Smooth muscle cell (in vitro differentiated cells): ENCODE data around the gene GGACT. TPM values are rescaled to one million over a fixed set of nuclear protein-coding genes. Genes with fewer than 3 reads are reported as not detected.

ENCODE experiments used
- DNase-seq: peaks from one replicate; lab custom pipeline; 2025; ENCODE audit not compliant: unreplicated experiment; lab: John Stamatoyannopoulos, UW
- H2AFZ ChIP-seq: fragments of 200-600 bp; sonication (generic); 2 replicates; pipeline ENCODE4 v1.6.0; 2016; ENCODE audit warnings: antibody characterized with exemption, low read depth, mild to moderate bottlenecking
- H3F3A ChIP-seq: fragments of 200-600 bp; sonication (generic); 2 replicates; pipeline ENCODE4 v1.6.0; 2017; ENCODE audit warnings: antibody characterized with exemption, low read depth
- H3K27ac ChIP-seq: fragments of 200-600 bp; sonication (generic); 2 replicates; pipeline ENCODE4 v1.5.1; 2016; ENCODE audit warnings: low read depth, mild to moderate bottlenecking
- H3K27me3 ChIP-seq: fragments of 200-600 bp; sonication (generic); 2 replicates; pipeline ENCODE4 v1.6.1; 2016; ENCODE audit warnings: low read depth, mild to moderate bottlenecking
- H3K36me3 ChIP-seq: fragments of 200-600 bp; sonication (generic); 2 replicates; pipeline ENCODE4 v1.5.1; 2016; ENCODE audit warnings: low read depth
- H3K4me1 ChIP-seq: fragments of 200-600 bp; sonication (generic); 2 replicates; pipeline ENCODE4 v1.5.1; 2016; ENCODE audit warnings: low read depth
- H3K4me2 ChIP-seq: fragments of 200-600 bp; sonication (generic); 2 replicates; pipeline ENCODE4 v1.6.0; 2016; ENCODE audit warnings: mild to moderate bottlenecking
- H3K4me3 ChIP-seq: fragments of 200-600 bp; sonication (generic); 2 replicates; pipeline ENCODE4 v1.5.1; 2016; ENCODE audit warnings: mild to moderate bottlenecking
- H3K79me2 ChIP-seq: fragments of 200-600 bp; sonication (generic); 2 replicates; pipeline ENCODE4 v1.6.0; 2016; ENCODE audit warnings: low read depth, mild to moderate bottlenecking
- H3K9ac ChIP-seq: fragments of 200-600 bp; sonication (generic); 2 replicates; pipeline ENCODE4 v1.6.0; 2016; ENCODE audit warnings: low read depth
- H3K9me3 ChIP-seq: fragments of 200-600 bp; sonication (generic); replicated peaks from 2 replicates; pipeline ENCODE4 v1.5.1; 2016; ENCODE audit warnings: low read depth
- H4K20me1 ChIP-seq: fragments of 200-600 bp; sonication (generic); 2 replicates; pipeline ENCODE4 v1.6.0; 2016; ENCODE audit warnings: low read depth
- WGBS: methylation state at CpG from one replicate; pipeline ENCODE4 v1.1.7; 2016; ENCODE audit warnings: low lambda C conversion rate; 5-methylcytosine and 5-hydroxymethylcytosine counted together
- polyA plus RNA-seq: library from polyadenylated mRNA; unstranded; fragments of >200 nt; fragmentation: Nextera tagmentation; extraction: Ambion mirVana; gene quantifications from 2 replicates; pipeline ENCODE4 v1.2.1, GENCODE V29; 2016
- total RNA-seq: library from RNA; depleted of rRNA; stranded (reverse); fragments of >200 nt; gene quantifications from 2 replicates; pipeline ENCODE4 v1.2.3, GENCODE V29; 2014
- TF ChIP-seq, protein P1 (sequence below): fragments of 200-600 bp; sonication (generic); IDR thresholded peaks from 2 replicates; pipeline ENCODE4 v1.5.1; 2017; ENCODE audit warnings: borderline replicate concordance, mild to moderate bottlenecking, antibody characterized with exemption; ENCODE audit not compliant: insufficient read depth, poor library complexity, severe bottlenecking

Gene GGACT
- total and polyA plus RNA-seq, 2 experiments from 2014 or later, result 2.5 to 7.1 TPM

DNA sequence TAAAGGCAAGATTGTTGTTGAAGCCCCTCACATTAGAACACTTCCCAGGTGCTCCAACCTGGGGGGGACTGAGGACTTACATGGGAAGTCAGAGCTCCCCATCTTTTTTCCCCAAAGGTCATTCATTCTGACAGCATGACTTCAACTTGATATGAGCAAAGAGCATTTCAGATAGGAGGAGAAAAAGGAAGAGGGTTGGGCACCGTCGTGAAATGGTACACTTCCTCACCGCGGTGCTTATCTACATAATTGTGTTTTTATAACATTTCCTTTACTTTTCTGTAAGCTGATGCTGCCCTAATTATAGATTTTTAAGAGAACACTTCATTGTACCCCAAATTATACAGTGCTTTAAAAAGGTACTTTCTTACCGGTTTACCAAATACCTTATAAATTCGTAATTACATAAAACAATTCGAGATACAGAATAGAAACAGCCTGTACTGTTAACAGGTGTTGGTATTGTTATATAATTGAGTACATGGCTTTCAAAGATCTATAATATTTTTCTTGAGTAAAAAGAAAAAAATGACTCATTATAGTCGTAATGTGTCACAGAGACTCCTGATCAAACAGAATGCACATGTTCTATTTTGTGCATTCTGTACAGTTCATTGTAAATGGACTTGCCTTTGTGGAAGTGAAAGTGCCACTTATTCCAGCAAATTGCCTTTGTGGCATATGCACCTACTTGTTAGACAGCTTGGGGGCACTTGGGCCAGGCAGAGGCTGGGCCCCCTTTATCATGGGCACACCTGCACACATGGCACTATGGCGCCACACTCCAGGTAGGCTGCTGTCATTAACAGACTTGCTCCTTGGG is 81.8 kb downstream of the GGACT start:
- peaks cover 17% of the 10 kb centered on the region for H3K4me1 ChIP-seq
- WGBS, result 83% methylated on average over 9 of the region's 9 CpGs
- no peak overlapping the region for H2AFZ ChIP-seq
- no peak overlapping the region for H3K4me2 ChIP-seq
- H3K36me3 ChIP-seq, result no peaks in the 10 kb centered on the region
- peaks cover 10% of the 10 kb centered on the region for H3K27me3 ChIP-seq
- no peak overlapping the region for H3K9ac ChIP-seq
- H3K4me3 ChIP-seq, result no peak overlapping the region
- peaks cover 3% of the 10 kb centered on the region for H4K20me1 ChIP-seq
- H3F3A ChIP-seq, result peaks cover 5% of the 10 kb centered on the region
- no peak overlapping the region for H3K27ac ChIP-seq
- no peaks in the 10 kb centered on the region for H3K79me2 ChIP-seq
- DNase-seq, result no peak
- H3K9me3 ChIP-seq, result no peaks in the 10 kb centered on the region
- TF ChIP-seq, protein P1, sequence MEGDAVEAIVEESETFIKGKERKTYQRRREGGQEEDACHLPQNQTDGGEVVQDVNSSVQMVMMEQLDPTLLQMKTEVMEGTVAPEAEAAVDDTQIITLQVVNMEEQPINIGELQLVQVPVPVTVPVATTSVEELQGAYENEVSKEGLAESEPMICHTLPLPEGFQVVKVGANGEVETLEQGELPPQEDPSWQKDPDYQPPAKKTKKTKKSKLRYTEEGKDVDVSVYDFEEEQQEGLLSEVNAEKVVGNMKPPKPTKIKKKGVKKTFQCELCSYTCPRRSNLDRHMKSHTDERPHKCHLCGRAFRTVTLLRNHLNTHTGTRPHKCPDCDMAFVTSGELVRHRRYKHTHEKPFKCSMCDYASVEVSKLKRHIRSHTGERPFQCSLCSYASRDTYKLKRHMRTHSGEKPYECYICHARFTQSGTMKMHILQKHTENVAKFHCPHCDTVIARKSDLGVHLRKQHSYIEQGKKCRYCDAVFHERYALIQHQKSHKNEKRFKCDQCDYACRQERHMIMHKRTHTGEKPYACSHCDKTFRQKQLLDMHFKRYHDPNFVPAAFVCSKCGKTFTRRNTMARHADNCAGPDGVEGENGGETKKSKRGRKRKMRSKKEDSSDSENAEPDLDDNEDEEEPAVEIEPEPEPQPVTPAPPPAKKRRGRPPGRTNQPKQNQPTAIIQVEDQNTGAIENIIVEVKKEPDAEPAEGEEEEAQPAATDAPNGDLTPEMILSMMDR, result no peak

DNA sequence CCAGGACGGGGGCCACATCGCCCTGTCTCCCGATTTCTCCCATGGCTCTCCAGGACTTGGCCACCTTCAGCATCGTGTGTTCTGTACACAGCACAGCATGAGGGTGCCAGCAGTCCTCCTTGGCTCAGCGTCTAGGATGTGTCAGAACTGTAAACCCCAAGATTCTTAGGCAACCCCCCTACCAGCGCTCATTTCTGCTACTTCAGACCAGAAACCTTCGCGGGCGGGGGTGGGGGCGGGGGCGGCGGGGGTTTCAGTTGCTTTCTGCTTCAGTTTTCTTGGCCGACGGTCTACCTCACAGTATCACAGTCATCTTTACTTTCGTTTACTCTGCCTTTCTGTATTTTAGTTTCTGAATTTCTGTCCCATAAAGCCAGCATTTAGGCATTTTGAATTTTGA is 82.4 kb downstream of the GGACT start:
- no peaks in the 10 kb centered on the region for H4K20me1 ChIP-seq
- no peak overlapping the region for H3K4me3 ChIP-seq
- peaks cover 17% of the 10 kb centered on the region for H3K4me1 ChIP-seq
- DNase-seq, result no peak
- peaks cover 5% of the 10 kb centered on the region for H3F3A ChIP-seq
- no peaks in the 10 kb centered on the region for H3K79me2 ChIP-seq
- H3K36me3 ChIP-seq, result no peaks in the 10 kb centered on the region
- peaks cover 10% of the 10 kb centered on the region for H3K27me3 ChIP-seq
- no peak overlapping the region for H3K27ac ChIP-seq
- H3K9me3 ChIP-seq, result no peaks in the 10 kb centered on the region
- no peak overlapping the region for H2AFZ ChIP-seq
- WGBS, result 92% methylated on average over 8 of the region's 15 CpGs
- TF ChIP-seq, protein P1, result no peak
- no peak overlapping the region for H3K4me2 ChIP-seq
- no peak overlapping the region for H3K9ac ChIP-seq

DNA sequence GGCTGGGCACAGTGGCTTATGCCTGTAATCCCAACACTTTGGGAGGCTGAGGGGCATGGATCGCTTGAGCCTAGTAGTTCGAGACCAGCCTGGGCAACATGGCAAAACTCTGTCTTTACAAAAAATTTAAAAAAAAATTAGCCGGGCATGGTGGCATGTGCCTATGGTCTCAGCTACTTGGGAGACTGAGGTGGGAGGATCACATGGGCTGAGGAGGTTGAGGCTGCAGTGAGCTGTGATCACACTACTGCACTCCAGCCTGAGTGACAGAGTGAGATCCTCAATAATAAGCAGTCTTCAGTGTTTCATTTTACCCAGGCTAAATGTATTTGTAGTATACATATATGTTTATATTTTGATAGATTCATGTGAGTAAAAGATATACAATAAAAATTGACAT is 85.0 kb downstream of the GGACT start:
- Histone ChIP-seq H2AFZ (no peak overlapping the region), H3K36me3 (no peaks in the 10 kb centered on the region), H3K27me3 (no peaks in the 10 kb centered on the region), H3K4me1 (peaks cover 4% of the 10 kb centered on the region), H3K9ac (no peak overlapping the region), H3K27ac (no peak overlapping the region), H3K79me2 (no peaks in the 10 kb centered on the region), H3K9me3 (no peaks in the 10 kb centered on the region), H4K20me1 (no peaks in the 10 kb centered on the region), H3K4me3 (no peak overlapping the region), H3K4me2 (no peak overlapping the region), H3F3A (peaks cover 5% of the 10 kb centered on the region)
- DNase-seq, result no peak
- 95% methylated on average over 3 of the region's 3 CpGs for WGBS
- TF ChIP-seq, protein P1, result no peak

DNA sequence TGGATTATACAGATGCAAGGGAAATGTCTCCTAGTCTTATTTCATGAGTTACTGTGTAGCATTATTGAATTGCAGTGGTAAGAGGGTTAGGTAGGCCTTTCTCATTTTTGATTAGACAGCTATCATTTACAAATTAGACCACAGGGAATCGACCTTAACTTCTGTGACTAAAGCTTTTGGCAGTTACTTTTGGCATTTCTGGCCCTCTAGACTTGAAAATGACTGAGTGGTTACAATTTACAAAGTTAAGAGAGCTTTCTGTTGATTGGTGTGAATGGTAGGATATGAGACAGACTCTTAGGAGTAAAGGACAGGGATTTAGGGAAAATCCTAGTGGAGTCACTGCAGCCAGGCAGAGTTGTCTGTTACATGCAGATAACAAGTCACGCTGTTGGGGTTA is 86.1 kb downstream of the GGACT start:
- H3K4me3 ChIP-seq, result no peak overlapping the region
- TF ChIP-seq, protein P1, result no peak
- no peak for DNase-seq
- H3K79me2 ChIP-seq, result no peaks in the 10 kb centered on the region
- H3K4me2 ChIP-seq, result peak overlapping the region; percentile 69
- whole genome bisulfite sequencing, result 14% methylated on average over 2 of the region's 2 CpGs
- no peak overlapping the region for H2AFZ ChIP-seq
- peaks cover 5% of the 10 kb centered on the region for H3F3A ChIP-seq
- H3K27me3 ChIP-seq, result no peaks in the 10 kb centered on the region
- no peaks in the 10 kb centered on the region for H3K4me1 ChIP-seq
- H3K9me3 ChIP-seq, result no peaks in the 10 kb centered on the region
- H3K36me3 ChIP-seq, result no peaks in the 10 kb centered on the region
- peak overlapping the region; percentile 47 for H3K9ac ChIP-seq
- H4K20me1 ChIP-seq, result no peaks in the 10 kb centered on the region
- H3K27ac ChIP-seq, result peak overlapping the region; percentile 90
